Upper lobe of right lung (tissue), 1 donor: Measurements from ENCODE around the gene PICALM. TPM values are rescaled to one million over a fixed set of nuclear protein-coding genes. Genes with fewer than 3 reads are reported as not detected.

ENCODE experiments used
- ATAC-seq: fragments of 200-7000 bp; cut with Tn5 transposase; one replicate; pipeline ENCODE4 v1.9.1; 2020; ENCODE audit warnings: mild to moderate bottlenecking, moderate library complexity
- DNase-seq: peaks from one replicate; pipeline ENCODE4 v3.0.0-alpha.2; 2020
- H3K27ac ChIP-seq: fragments of 200-600 bp; one replicate; pipeline ENCODE4 v1.8.0; 2022
- H3K27me3 ChIP-seq: fragments of 200-600 bp; one replicate; pipeline ENCODE4 v1.8.0; 2022; ENCODE audit warnings: mild to moderate bottlenecking
- H3K36me3 ChIP-seq: fragments of 200-600 bp; one replicate; pipeline ENCODE4 v1.8.0; 2022
- H3K4me1 ChIP-seq: fragments of 200-600 bp; one replicate; pipeline ENCODE4 v1.8.0; 2022
- H3K4me3 ChIP-seq: fragments of 200-600 bp; one replicate; pipeline ENCODE4 v1.8.0; 2022; ENCODE audit warnings: mild to moderate bottlenecking
- H3K9me3 ChIP-seq: fragments of 200-600 bp; one replicate; pipeline ENCODE4 v1.8.0; 2022
- intact Hi-C: fragments of 100-400 bp; cut with DNase I; formaldehyde crosslinking; loops from one replicate; pipeline ENCODE4 v1.11.0; 2022
- total RNA-seq: library from RNA; stranded (reverse); fragmentation: NEBNext Ultra II Directional; extraction: Animal tissue kit (Norgen Biotek cat#: 25700); gene quantifications from one replicate; pipeline ENCODE4 v1.2.1, GENCODE V29; 2021
- TF ChIP-seq, protein P1 (sequence below): fragments of 200-600 bp; IDR thresholded peaks from one replicate; pipeline ENCODE4 v1.8.0; 2022; ENCODE audit warnings: antibody characterized with exemption
- donor health status: DM: no; HTN: yes; CAD: no; lungs with severe emphysema.

The PICALM gene
- total RNA-seq, 1 donor from 2014 or later = 193 TPM

DNA sequence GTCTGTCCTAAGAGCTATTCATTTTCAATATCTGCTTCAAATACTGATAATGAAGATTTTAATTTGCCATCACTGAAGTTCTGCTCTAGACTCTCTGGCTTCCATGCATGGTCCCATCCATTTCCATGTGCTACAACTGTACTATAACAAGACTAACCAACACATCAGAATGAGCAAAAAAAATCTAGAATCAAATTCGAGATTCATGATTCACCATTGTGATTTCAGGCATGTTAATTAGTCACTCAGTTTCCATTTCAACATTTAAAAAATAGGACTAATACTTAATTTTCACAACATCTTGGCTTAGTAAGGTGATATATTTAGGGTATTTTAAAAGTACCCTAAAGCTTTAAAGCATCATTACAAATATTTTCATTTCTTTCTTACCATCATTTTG is 22.8 kb downstream of the PICALM start:
- DNase-seq (no peak), ATAC-seq (no peak)
- no peaks in the 10 kb centered on the region for H3K36me3 ChIP-seq
- no peaks in the 10 kb centered on the region for H3K27me3 ChIP-seq
- no peak overlapping the region for H3K4me3 ChIP-seq
- intact Hi-C loops = loop anchor here (10.0 kb wide), 1 partner anchor 149 kb away; no protein-coding TSS in a partner anchor
- H3K27ac ChIP-seq = no peak overlapping the region
- H3K9me3 ChIP-seq = no peaks in the 10 kb centered on the region
- H3K4me1 ChIP-seq = peaks cover 82% of the 10 kb centered on the region
- TF ChIP-seq, protein P1, sequence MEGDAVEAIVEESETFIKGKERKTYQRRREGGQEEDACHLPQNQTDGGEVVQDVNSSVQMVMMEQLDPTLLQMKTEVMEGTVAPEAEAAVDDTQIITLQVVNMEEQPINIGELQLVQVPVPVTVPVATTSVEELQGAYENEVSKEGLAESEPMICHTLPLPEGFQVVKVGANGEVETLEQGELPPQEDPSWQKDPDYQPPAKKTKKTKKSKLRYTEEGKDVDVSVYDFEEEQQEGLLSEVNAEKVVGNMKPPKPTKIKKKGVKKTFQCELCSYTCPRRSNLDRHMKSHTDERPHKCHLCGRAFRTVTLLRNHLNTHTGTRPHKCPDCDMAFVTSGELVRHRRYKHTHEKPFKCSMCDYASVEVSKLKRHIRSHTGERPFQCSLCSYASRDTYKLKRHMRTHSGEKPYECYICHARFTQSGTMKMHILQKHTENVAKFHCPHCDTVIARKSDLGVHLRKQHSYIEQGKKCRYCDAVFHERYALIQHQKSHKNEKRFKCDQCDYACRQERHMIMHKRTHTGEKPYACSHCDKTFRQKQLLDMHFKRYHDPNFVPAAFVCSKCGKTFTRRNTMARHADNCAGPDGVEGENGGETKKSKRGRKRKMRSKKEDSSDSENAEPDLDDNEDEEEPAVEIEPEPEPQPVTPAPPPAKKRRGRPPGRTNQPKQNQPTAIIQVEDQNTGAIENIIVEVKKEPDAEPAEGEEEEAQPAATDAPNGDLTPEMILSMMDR = no peak

DNA sequence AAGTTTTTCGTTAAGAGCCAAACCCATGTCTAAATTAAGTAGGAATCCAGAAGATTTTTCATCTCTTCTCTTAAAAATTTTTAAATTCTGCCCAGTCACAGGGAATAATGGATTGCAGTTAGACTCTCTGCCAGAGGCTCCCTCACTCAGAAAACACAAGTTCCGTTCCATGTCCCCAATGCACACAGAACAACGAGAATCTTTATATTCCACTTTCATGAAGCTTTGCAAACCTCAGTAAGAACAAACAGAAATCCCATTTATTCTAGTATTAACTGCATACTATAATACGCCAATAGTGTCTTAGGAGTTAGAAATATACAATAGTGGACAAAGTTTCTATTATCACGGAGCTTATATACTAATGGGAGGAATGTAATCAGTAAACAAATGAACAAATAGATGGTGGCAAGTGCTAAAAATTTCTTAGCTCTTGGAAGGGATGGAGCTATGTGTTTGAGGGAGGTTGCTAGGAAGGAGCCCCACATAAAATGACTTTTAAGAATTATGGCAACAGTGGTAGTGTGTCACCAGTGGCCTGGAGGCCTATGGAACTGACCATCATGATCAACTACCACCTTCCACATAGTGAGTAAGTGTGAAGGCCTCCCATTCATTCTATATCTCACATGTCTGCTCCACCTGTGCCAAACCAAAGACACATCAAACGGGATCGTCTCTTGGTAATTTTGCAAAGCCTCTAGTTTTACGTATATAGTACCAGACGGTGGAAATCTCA is 24.9 kb downstream of the PICALM start:
- Histone ChIP-seq H3K36me3 (no peaks in the 10 kb centered on the region), H3K4me1 (peaks cover 83% of the 10 kb centered on the region), H3K27ac (no peak overlapping the region), H3K9me3 (no peaks in the 10 kb centered on the region), H3K27me3 (no peaks in the 10 kb centered on the region), H3K4me3 (no peak overlapping the region)
- TF ChIP-seq, protein P1 = no peak
- intact Hi-C loops = loop anchor here (10.0 kb wide), 1 partner anchor 151 kb away; no protein-coding TSS in a partner anchor
- ATAC-seq (no peak), DNase-seq (no peak)

DNA sequence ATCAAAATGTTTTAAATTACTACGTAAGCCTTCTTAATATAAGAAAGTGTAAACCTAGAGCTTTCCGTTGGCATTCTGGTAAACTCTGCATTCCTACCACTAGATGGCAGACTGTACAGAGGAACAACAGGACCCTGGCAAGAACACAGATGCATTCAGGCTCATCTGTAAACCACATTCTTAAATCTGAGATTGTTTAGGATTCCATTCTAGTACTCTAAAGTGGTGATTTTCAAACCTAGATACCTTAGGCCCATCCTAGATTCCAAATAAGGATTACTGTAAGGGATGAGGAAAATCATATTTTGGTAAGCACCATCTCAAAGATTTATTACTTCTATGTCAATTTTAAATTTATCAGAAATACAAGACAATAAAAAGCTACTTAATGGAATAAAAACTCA is 26.9 kb downstream of the PICALM start:
- ATAC-seq = peak; percentile 99
- H3K9me3 ChIP-seq = no peaks in the 10 kb centered on the region
- intact Hi-C loops = loop anchor here (10.0 kb wide), 1 partner anchor 153 kb away; no protein-coding TSS in a partner anchor
- H3K27me3 ChIP-seq = no peaks in the 10 kb centered on the region
- no peaks in the 10 kb centered on the region for H3K36me3 ChIP-seq
- no peak overlapping the region for H3K4me3 ChIP-seq
- TF ChIP-seq, protein P1 = peak; percentile 92
- peaks cover 64% of the 10 kb centered on the region for H3K4me1 ChIP-seq
- no peak for DNase-seq
- peak overlapping the region; percentile 44 for H3K27ac ChIP-seq

DNA sequence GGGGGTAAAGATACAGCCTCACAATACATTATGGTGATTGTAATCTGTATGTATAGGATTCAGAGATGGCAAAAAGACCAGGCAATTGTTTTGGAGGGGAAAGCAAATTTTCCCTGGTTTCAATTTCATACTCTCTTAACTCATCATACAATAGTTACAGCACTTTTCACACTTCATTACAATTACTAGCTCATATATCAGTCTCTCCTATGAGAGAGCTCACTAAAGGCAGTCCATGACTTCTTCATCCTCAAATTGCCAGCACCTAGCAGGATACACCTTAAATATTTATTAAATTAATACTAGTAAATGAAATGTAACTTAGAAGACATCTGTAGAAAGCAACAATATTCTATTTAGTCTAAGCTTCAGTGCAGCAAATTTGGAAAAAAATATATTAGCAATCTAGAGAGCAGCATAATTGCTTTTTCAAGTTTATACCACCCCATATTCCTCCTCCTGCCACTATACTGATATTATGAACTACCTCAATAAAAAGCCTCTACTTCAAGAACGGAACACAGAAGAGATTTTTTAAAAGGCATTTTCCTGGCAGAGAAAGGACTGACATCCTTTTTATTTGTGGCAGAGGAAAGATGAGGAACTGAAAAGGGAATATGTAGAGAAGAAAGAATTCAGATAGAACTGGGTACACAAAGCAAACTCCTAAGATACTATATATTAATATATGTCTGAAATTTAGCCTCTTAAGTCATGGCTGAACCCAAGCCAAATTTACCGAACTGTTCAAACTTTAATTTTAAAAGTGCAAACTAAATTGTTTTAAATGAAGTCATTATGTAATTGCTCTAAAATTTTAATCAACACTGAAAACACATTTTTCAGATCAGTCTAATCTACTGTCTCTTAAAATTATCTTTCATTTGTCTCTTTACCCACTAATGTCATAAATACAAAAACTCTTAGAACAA is 27.7 kb downstream of the PICALM start:
- ATAC-seq (no peak), DNase-seq (no peak)
- Histone ChIP-seq H3K36me3 (no peaks in the 10 kb centered on the region), H3K27me3 (no peaks in the 10 kb centered on the region), H3K9me3 (no peaks in the 10 kb centered on the region), H3K27ac (peak overlapping the region; percentile 44), H3K4me3 (peak overlapping the region; percentile 1), H3K4me1 (peaks cover 56% of the 10 kb centered on the region)
- intact Hi-C loops = loop anchor here (10.0 kb wide), 1 partner anchor 154 kb away; no protein-coding TSS in a partner anchor
- TF ChIP-seq, protein P1 = no peak

DNA sequence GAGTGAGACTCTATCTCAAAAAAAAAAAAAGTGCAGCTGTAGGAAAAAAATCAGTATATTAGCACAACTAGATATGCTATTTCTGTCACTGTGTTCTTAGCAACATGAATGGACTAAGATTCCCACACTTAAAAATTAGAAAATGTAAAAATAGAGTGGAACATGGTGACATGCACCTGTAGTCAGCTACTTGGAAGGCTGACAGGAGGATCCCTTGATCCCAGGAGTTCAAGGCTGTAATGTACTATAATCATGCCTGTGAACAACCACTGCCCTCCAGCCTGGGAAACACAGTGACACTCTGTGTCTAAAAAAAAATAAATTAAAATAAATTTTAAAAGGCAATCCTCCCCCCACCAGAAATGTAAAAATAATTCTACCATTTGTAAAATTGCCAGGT is 29.8 kb downstream of the PICALM start:
- no peak for ATAC-seq
- Histone ChIP-seq H3K36me3 (no peaks in the 10 kb centered on the region), H3K4me1 (peaks cover 50% of the 10 kb centered on the region), H3K9me3 (no peaks in the 10 kb centered on the region), H3K27me3 (no peaks in the 10 kb centered on the region), H3K4me3 (no peak overlapping the region), H3K27ac (no peak overlapping the region)
- intact Hi-C loops = no loop called here
- DNase-seq = no peak
- TF ChIP-seq, protein P1 = no peak
